CD14-positive monocyte (primary cell): ENCODE results near the gene LCA5L. TPM values are rescaled to one million over a fixed set of nuclear protein-coding genes. Genes with fewer than 3 reads are reported as not detected.

Experiments used
- DNase-seq, 3 donors: peaks; one replicate each; pipeline ENCODE4 v3.0.0-alpha.2; 2011 to 2022
- H2AFZ ChIP-seq: 2 replicates; pipeline ENCODE4 v1.6.0; 2012; ENCODE audit warnings: mild to moderate bottlenecking, low read depth, low read length, inconsistent platforms; ENCODE audit not compliant: insufficient read depth, poor library complexity, severe bottlenecking
- H3K27ac ChIP-seq, 2 donors: 1 replicate in 1 of 2; 2 replicates in 1 of 2; pipeline ENCODE4 v1.5.1; 2012 to 2013; ENCODE audit warnings: low read length in 2 of 2, control low read depth in 1 of 2, inconsistent platforms in 1 of 2, low read depth in 1 of 2, mild to moderate bottlenecking in 1 of 2
- H3K27me3 ChIP-seq, 2 donors: one replicate each; pipeline versions ENCODE4 v1.6.0 to v1.6.1; 2011 to 2013; ENCODE audit warnings: low read length in 2 of 2; ENCODE audit not compliant: control insufficient read depth in 2 of 2, insufficient read depth in 2 of 2
- H3K36me3 ChIP-seq, 2 donors: replicated peaks in 1 of 2; 1 replicate in 1 of 2; 2 replicates in 1 of 2; pipeline versions ENCODE4 v1.5.1 to v1.6.1; 2012 to 2013; ENCODE audit warnings: low read length in 2 of 2, control low read depth in 1 of 2, inconsistent platforms in 1 of 2, mild to moderate bottlenecking in 1 of 2; ENCODE audit not compliant: insufficient read depth in 2 of 2, control insufficient read depth in 1 of 2
- H3K4me1 ChIP-seq, 2 donors: 1 replicate in 1 of 2; 2 replicates in 1 of 2; pipeline versions ENCODE4 v1.5.1 to v1.6.1; 2012 to 2013; ENCODE audit warnings: low read length in 2 of 2, control low read depth in 1 of 2, inconsistent platforms in 1 of 2, mild to moderate bottlenecking in 1 of 2, moderate library complexity in 1 of 2; ENCODE audit not compliant: insufficient read depth in 2 of 2, control insufficient read depth in 1 of 2
- H3K4me2 ChIP-seq: replicated peaks from 2 replicates; pipeline ENCODE3; 2012; ENCODE audit warnings: low read length, moderate library complexity, mild to moderate bottlenecking; ENCODE audit not compliant: poor library complexity, severe bottlenecking; ENCODE audit errors: extremely low read depth
- H3K4me3 ChIP-seq, 3 experiments: fragments of 200-600 bp in 1 of 3; sonication (generic) in 1 of 3; replicated peaks in 1 of 3; 1 replicate in 2 of 3; 2 replicates in 1 of 3; pipeline ENCODE4 v1.5.1; 2011 to 2013; ENCODE audit warnings: low read length in 3 of 3, mild to moderate bottlenecking in 3 of 3, control low read depth in 2 of 3, low read depth in 2 of 3, inconsistent platforms in 1 of 3, moderate library complexity in 1 of 3
- H3K79me2 ChIP-seq: 2 replicates; pipeline ENCODE4 v1.6.0; 2012; ENCODE audit warnings: mild to moderate bottlenecking, control low read depth, inconsistent platforms, low read length, moderate library complexity; ENCODE audit not compliant: insufficient read depth
- H3K9ac ChIP-seq: 2 replicates; pipeline ENCODE4 v1.6.0; 2017; ENCODE audit warnings: low read length, mild to moderate bottlenecking; ENCODE audit not compliant: insufficient read depth, poor library complexity, severe bottlenecking
- H3K9me3 ChIP-seq, 2 donors: replicated peaks in 1 of 2; 1 replicate in 1 of 2; 2 replicates in 1 of 2; pipeline versions ENCODE4 v1.5.1 to v1.6.1; 2012 to 2013; ENCODE audit warnings: low read length in 2 of 2, control low read depth in 1 of 2; ENCODE audit not compliant: control insufficient read depth in 1 of 2, insufficient read depth in 1 of 2
- H4K20me1 ChIP-seq: 2 replicates; pipeline ENCODE4 v1.6.0; 2012; ENCODE audit warnings: mild to moderate bottlenecking, low read length, control low read depth, moderate library complexity; ENCODE audit not compliant: insufficient read depth
- H3K27ac Mint-ChIP-seq, 7 donors: one replicate each; pipeline ENCODE4 v1.8.0; 2020; ENCODE audit warnings: mild to moderate bottlenecking in 7 of 7, mixed read lengths in 7 of 7, moderate library complexity in 6 of 7, inconsistent platforms in 2 of 7
- H3K27me3 Mint-ChIP-seq, 3 donors: one replicate each; pipeline ENCODE4 v1.8.0; 2021 to 2022; ENCODE audit warnings: low read depth in 3 of 3, mild to moderate bottlenecking in 3 of 3, mixed read lengths in 3 of 3, moderate library complexity in 3 of 3, inconsistent platforms in 1 of 3
- H3K36me3 Mint-ChIP-seq, 2 donors: one replicate each; pipeline ENCODE4 v1.8.0; 2020; ENCODE audit warnings: mixed read lengths in 2 of 2, inconsistent platforms in 1 of 2, mild to moderate bottlenecking in 1 of 2
- H3K4me1 Mint-ChIP-seq: one replicate; pipeline ENCODE4 v1.8.0; 2020; ENCODE audit warnings: mild to moderate bottlenecking, mixed read lengths
- H3K4me3 Mint-ChIP-seq, 2 donors: one replicate each; pipeline ENCODE4 v1.8.0; 2020; ENCODE audit warnings: mild to moderate bottlenecking in 2 of 2, mixed read lengths in 2 of 2, moderate library complexity in 1 of 2
- H3K9me3 Mint-ChIP-seq, 7 donors: one replicate each; pipeline ENCODE4 v1.8.0; 2020 to 2022; ENCODE audit warnings: mixed read lengths in 7 of 7, mild to moderate bottlenecking in 6 of 7, moderate library complexity in 6 of 7, inconsistent platforms in 2 of 7
- CTCF ChIP-seq: fragments of 200-600 bp; IDR thresholded peaks from one replicate; pipeline ENCODE4 v1.8.0; 2022; ENCODE audit warnings: antibody characterized with exemption, mild to moderate bottlenecking
- WGBS: methylation state at CpG from one replicate; pipeline ENCODE4 v1.1.5; 2013; ENCODE audit warnings: missing lambda C conversion rate; ENCODE audit not compliant: insufficient coverage; 5-methylcytosine and 5-hydroxymethylcytosine counted together
- intact Hi-C, 2 donors: fragments of 100-400 bp; cut with micrococcal nuclease; formaldehyde crosslinking; loops; one replicate each; pipeline versions ENCODE4 v1.15.0 to v1.15.1; 2023
- polyA plus RNA-seq, 3 donors: library from polyadenylated mRNA; depleted of rRNA in 1 of 3; unstranded in 2 of 3; stranded (reverse) in 1 of 3; fragments of 300-500 nt in 2 of 3; fragments of >200 nt in 1 of 3; fragmentation: Illumina TruSeq in 2 of 3; gene quantifications; 1 replicate in 2 of 3; 2 replicates in 1 of 3; pipeline ENCODE4 v1.2.3, GENCODE V29; 2012 to 2021

The LCA5L gene
- polyA plus RNA-seq, 3 donors, result 0.12 TPM; not detected in 2

GRCh38 chr21:39468559-39468958 is 23.0 kb upstream of the LCA5L start:
- Histone ChIP-seq H3K79me2 (no peaks in the 10 kb centered on the region), H3K4me3 (no peak overlapping the region), H3K27ac (no peak overlapping the region), H3K36me3 (no peaks in the 10 kb centered on the region), H3K9me3 (peaks cover 0 to 2% of the 10 kb centered on the region in 2 donors), H2AFZ (no peak overlapping the region), H4K20me1 (no peaks in the 10 kb centered on the region), H3K27me3 (no peaks in the 10 kb centered on the region), H3K9ac (no peak overlapping the region), H3K4me2 (no peak overlapping the region), H3K4me1 (no peaks in the 10 kb centered on the region)
- H3K9me3 Mint-ChIP-seq, result peaks cover 0 to 13% (median 10%) of the 10 kb centered on the region in 7 donors
- no peak for TF ChIP-seq CTCF
- H3K27me3 Mint-ChIP-seq, result peaks cover 0 to 4% (median 3%) of the 10 kb centered on the region in 3 donors
- WGBS, result 100% methylated on average over 1 of the region's 1 CpG
- H3K4me3 Mint-ChIP-seq, result no peak overlapping the region
- H3K36me3 Mint-ChIP-seq, result no peaks in the 10 kb centered on the region
- intact Hi-C loops, result no loop called here
- DNase-seq, result no peak
- no peaks in the 10 kb centered on the region for H3K4me1 Mint-ChIP-seq
- no peak overlapping the region for H3K27ac Mint-ChIP-seq

GRCh38 chr21:39467746-39468145 is 22.2 kb upstream of the LCA5L start:
- peaks cover 0 to 4% (median 3%) of the 10 kb centered on the region in 3 donors for H3K27me3 Mint-ChIP-seq
- Histone ChIP-seq H3K9me3 (peaks cover 0 to 2% of the 10 kb centered on the region in 2 donors), H3K4me2 (no peak overlapping the region), H3K4me1 (no peaks in the 10 kb centered on the region), H3K79me2 (no peaks in the 10 kb centered on the region), H3K36me3 (no peaks in the 10 kb centered on the region), H3K4me3 (no peak overlapping the region), H3K9ac (no peak overlapping the region), H3K27ac (no peak overlapping the region), H2AFZ (no peak overlapping the region), H3K27me3 (no peaks in the 10 kb centered on the region), H4K20me1 (no peaks in the 10 kb centered on the region)
- H3K4me3 Mint-ChIP-seq, result no peak overlapping the region
- H3K36me3 Mint-ChIP-seq, result no peaks in the 10 kb centered on the region
- peaks cover 0 to 13% (median 10%) of the 10 kb centered on the region in 7 donors for H3K9me3 Mint-ChIP-seq
- H3K27ac Mint-ChIP-seq, result no peak overlapping the region
- DNase-seq, result no peak
- WGBS, result 100% methylated on average over 2 of the region's 3 CpGs
- H3K4me1 Mint-ChIP-seq, result no peaks in the 10 kb centered on the region
- intact Hi-C loops, result no loop called here
- no peak for TF ChIP-seq CTCF
